NCI-H1092 (cell line): ENCODE measurements around the gene DLX1.

Experiments used
- DNase-seq: peaks from one replicate; lab custom pipeline; 2025; lab: John Stamatoyannopoulos, UW

DLX1 gene

DNA sequence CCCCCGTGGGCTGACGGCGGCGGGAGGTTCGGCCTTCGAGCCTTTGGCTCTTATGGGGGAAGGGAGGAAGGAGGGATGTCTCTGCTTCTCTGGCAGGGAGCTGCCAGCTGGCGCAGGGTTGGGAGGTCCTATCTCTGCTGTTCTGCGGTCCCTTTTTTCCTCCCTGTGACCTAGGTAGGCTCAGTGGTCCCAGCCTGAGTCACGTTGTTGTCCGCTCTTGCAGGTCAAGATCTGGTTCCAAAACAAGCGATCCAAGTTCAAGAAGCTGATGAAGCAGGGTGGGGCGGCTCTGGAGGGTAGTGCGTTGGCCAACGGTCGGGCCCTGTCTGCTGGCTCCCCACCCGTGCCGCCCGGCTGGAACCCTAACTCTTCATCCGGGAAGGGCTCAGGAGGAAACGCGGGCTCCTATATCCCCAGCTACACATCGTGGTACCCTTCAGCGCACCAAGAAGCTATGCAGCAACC lies 2.5 kb downstream of the DLX1 start:
- DNase-seq = no peak

DNA sequence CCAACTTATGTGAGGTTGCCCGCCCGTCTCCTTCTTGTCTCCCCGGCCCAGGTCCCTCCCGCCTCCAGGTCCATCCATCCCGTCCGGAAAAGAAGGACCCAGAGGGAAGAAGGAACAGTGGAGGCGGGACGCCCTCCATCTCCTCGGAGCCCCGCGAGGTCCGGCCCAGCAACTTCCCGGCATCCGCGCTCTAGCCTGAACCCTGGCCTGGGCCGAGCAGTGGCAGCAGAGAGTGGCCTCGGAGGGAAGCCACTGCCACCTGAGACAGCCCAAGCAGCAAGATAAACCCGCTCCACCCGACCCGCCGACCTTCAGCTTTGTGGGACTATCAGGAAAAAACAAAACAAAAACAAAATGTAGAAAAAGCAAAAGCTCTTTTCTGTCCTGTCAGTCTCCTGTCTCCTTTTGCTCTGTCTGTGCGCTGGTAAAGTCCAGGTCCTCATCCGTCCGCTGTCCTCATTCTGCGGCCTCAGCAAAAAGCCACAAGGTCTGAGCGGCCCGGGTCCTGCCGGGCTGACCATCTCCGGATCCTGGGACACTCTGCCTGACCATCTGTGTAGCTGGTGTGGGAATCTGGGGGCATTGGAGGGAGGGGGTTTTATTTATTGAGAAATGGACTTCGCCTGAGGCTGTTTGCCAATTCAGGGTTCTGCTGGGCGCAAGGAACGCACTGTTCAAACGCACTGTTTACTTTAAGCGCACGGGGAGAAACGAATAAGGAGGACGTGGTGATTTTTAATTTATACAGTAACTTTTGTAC lies 3.1 kb downstream of the DLX1 start:
- no peak for DNase-seq

DNA sequence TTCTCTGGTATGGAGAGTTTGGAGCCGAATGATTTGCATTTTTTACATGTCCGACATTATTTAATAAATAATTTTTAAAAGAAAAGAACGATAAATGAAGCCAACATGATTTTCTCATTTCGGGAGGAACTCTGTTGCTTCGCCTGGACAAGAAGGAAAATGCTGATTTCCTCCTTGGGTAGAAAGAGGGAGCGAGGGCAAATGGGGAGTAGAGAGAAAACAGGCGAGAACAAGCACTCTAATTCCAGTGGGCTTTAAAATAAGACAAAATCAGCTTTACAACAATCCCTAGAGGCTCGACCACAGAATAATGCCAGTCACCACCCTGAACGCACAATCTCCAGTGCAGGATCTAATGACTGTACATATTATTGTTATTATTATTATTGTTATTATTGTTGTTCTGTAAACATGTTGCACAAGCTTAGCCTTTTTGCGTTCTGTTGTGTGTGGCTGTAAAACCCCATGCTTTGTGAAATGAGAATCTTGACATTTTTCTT lies 3.7 kb downstream of the DLX1 start:
- no peak for DNase-seq

DNA sequence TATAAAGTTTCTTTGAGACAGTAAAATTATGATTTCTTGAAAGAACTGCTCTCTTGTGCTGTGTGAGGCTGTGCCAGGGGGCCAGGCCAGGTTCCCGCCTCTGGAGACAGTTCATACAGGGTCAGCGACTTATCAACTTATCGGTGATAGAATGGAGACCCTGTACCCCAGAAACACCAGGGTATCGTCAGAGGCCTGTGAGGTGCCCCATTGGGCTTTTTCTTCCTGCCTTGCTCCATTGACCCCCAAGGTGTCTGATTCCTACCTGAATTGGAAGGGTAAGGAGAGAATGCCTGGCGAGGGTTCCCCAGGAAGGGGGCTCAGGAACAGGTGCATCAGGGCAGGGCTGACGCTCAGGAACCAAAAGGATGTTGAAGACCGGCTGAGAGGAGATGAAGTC lies 4.3 kb downstream of the DLX1 start:
- no peak for DNase-seq

DNA sequence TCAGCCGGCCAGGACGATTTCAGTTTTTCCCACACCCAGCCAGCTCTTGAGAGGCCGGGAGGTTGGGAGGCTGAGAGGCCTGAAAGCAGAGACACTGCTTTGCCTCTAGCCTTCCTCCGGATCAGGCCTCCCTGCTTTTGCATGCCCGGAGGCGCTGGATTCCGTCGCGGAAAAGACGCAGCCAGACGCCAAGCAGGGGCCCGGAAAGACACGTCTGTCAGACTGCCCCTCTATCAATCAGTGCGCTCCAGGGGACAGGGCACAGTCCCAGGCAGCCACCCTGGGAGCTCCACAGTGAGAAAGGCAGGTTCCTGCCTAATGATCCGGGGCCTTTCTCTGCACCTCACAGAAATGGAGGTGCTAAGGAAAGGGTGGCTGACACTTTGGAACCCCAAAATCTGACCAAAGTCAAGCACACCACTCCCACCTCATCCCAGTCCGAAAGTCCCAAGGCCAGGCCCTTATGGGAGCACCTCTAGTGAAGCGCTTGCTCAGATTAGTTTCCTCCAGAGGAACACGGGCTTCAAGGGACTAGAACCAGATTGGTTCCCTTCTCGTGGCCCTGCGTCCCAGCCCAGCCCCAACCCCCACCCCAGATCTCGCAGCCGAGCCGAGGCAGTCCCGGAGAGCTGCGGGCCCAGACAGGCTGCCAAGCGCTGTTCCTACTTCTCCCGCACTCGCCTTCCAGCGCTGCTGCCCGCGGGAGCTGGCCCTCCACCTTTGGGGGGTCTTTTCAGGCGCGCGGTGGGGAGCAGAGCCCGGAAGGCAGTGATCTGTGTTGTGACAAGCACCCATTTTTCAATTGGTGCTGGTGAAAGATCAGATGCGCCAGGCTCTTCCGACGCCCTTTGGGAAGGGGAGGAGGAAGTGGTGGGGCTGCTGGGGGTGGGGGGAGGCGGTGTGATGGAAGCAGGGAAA lies 5.0 kb downstream of the DLX1 start:
- DNase-seq = no peak

DNA sequence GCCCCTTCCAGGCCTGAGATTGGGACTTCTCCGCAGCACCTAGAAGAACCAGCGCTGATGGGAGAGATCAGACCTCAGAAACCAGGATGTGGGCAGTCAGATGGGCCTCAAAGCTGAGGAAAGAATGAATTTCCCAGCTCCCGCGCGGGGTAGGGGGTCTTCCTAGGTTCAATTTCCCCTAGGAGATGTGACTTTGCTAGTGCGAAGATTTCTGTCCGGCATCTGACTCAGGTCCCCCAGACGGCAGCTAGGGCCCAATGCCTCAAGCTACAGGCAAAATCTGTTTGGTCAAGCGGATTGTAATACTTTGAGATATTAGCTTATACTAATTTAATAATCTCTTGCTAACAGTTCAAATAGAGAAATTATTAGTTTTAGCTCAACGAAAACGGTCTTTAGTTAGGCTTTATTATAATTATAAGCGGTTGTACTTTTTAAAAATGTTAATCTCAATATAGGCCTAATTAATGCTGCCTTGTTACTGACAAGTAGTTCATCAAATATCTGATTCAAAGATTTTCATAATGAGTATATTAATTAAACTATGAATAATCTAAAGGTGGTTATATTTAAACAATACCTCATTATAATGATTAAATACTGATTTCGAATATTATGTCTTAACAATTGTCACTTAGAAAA lies 5.8 kb downstream of the DLX1 start:
- no peak for DNase-seq

DNA sequence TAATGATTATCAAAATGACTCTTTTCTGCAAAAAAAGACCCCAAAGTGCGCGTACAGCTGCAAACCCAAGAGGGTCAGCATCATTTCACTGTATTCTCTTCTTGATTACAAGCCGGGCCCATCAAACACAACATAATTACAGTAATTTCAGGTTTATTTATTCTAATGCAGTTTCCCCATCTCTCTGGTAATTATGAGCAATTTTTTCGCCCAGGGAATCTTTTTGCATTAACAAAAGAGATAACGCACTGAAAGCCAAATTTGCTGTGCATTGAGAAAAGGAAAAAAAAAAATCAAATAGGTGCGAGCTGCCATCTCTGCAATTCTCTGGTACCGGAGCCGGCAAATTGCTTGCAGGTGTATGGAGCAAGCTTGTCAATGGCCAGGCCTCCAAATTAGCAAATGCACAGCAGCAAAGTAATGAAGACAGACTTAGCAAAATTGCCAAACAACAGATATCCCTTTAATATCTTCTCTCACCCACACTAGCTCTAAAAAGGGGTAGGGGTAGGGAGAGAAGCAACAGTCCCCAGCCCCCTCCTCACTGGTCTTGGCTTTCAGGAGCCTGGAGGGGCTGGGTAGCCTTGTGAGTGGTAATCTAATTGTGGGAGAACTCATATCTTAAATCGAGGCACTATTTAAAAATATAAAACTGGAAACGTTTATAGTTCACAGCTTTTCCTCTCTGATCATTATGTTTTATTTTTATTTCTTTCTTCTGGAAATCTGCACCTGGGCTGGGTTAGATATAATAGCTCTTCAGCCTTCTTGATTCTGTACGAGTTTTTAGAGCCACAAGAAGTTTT lies 6.7 kb downstream of the DLX1 start:
- no peak for DNase-seq

DNA sequence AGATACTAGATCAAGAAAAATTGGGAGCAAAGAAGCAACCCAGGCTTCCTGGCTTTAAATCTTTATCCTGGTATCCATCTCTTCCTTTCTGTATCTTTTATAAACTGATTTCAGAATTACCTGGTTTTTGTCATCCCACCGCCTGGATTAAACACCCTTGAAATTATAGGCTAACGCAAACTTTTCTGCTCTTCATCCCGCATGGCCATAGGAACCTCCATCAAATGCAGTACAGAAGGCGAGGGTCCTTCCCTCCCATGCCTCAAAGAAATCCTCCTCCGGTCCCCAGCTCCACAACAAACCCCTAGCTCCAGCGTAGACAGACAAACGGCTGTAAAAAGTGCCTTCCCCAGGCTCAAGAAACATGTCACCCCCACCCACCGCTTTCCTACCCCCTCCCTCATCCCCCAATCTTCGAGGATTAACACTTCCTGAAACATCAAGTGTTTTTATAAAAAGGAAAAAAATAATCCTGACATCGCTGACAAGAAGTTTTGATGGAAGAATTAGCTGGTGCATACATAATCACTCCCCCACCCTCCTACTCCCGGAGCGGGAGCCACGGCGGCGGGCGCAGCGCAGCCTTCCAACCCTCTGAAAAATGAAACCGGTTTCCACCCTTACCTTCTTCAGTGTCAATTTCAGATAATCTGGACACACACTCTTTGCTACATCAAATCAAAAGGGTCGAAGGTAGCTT lies 7.6 kb downstream of the DLX1 start:
- DNase-seq = no peak

DNA sequence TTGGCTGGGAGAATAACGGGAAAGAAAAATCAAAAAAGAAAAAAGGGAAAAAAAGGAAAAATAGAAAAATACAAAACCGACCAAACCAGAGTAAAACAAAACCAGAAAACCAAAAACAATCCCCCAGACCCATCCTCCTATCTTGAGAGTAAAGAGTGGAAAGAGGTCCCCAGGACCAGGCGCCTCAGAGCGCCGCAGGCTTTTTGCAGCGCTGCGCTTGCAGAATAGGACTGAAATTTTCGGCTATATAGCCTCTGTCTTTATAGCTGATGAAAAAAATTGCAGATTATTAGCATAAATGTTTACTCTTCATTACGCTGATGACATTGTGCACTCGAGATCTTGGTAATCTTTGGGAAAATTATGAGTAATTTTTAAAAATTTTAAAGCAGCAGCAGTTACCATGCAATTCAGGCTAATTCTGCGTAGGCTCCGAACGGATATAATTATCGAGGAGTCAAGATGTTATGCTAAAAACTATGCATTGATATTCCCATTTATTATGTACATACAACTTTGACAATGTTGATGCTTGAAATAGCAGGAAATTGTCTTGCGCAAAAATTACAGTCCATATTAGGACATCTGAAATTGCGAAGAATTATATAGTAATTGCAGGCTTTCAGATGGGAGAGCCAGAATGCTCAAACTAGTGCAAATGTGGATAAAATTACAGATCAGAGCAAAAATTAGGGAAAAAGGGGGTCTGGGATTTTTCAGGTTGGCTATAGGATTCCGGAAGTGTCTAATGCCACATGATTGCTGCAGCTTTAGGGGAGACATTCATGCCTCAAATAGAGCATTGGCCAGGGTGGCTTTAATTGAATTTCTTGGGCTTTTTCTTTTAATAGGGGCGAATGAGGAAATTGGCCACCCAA lies 8.3 kb downstream of the DLX1 start:
- no peak for DNase-seq

DNA sequence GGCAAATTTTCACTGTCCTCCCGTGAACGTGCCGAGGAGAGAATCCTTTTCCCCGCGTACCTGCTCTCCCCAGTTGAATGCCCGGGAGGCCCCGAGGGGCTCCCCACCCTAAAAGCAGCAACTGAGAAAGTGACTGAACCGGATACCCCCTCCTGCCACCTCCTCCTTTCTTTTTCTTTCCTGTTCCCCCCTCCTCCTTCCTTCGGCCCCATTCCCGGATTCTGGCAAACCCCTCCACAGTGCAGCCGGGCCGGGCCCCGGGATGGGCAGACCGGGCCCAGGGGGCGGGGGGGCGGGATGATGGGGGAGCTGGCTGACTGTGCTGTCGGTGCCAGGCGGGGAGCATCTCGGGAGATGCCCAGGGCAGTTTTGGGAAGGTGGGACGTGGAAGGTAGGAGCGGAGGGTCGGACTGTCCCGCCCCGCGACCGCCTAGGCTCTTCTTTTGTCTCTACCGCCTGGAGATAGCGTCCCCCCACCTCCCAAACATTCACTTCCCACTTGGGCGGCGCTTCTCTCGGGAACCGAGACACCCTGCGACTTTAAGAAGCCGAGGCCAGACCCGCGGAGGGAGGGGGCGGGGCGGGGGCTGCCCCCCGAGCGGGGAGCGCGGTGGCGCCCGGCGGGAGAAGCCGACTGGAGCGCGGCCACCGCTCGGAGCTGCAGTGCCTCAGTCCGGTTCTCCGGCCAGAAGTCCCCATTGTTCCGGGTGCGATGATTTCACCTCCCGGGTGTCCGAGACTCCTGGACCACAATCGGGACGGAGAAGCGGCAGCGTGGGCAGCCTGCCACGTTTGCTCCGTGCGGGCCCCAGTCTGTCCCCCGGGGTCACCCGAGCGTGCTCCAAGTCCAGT lies 9.2 kb downstream of the DLX1 start:
- no peak for DNase-seq

DNA sequence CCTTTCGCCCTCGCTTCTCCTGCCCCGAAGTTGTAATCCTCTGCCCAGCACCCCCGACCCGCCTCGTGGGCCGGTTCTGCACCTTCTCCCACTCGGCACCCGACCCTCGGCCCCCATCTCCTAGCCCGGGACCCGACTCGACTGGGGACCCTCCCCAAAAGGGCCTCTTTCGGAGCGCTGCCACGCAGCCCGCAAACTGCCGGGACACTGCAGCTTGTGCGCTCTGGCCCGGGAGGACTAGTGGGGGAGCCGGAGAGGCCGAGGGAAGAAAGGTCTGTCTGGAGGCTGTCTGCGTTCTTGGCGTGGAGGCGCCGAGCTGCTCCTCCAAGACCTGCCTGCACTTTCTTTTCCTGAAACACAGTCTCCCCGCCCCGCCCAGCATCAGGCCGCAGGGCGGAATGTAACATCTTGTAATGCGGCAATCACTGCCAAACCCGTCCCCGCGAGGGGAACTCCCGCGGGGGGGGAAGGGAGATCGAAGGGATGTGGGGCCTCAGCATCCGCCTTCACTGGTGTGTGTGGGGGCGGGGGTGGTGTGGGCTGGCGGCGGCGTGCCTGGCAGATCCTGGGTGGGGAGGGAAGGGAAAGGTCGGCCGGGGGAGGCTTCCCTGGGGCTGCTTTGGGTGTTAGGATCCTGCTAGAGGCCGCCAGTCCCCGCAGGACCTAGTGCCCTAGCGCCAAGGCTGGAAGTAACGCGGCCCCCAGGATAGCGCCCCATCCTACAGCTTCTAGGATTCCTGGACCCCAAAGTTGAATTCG lies 10.0 kb downstream of the DLX1 start:
- no peak for DNase-seq

DNA sequence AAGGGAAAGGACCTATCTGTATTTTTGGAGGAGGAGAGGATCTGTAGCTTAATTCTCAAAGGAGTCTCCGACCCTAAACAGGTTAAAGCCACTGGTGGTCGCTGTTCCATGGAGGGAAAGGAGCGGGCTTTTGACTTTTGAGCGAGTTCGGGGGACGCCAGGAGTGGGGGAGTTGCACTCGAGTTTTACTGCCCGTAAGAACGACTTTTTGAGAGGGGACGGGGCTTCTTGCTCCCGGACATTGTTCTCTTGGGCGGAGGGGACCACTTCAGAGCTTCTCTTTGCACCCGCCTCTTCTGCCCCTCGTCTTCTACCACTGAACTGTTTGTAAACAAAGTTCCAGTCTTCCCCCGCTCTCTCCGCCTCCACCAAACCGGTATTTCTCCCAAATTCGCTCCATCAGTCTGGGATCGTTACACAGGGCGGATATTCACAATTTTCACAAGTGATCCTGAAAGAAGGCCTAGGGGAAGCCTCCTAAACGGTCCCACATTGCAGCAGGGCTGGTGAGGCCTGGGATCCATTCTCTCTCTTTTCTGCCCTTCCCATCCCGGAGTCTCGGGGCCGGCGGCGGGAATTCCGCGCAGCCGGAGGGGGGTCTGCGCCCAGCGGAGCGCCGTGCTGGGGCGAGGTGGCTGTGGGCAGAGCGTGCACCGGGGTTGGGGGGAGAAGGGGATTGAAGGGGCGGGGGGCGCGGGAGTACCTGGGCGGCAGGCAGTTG lies 10.8 kb downstream of the DLX1 start:
- DNase-seq = no peak

DNA sequence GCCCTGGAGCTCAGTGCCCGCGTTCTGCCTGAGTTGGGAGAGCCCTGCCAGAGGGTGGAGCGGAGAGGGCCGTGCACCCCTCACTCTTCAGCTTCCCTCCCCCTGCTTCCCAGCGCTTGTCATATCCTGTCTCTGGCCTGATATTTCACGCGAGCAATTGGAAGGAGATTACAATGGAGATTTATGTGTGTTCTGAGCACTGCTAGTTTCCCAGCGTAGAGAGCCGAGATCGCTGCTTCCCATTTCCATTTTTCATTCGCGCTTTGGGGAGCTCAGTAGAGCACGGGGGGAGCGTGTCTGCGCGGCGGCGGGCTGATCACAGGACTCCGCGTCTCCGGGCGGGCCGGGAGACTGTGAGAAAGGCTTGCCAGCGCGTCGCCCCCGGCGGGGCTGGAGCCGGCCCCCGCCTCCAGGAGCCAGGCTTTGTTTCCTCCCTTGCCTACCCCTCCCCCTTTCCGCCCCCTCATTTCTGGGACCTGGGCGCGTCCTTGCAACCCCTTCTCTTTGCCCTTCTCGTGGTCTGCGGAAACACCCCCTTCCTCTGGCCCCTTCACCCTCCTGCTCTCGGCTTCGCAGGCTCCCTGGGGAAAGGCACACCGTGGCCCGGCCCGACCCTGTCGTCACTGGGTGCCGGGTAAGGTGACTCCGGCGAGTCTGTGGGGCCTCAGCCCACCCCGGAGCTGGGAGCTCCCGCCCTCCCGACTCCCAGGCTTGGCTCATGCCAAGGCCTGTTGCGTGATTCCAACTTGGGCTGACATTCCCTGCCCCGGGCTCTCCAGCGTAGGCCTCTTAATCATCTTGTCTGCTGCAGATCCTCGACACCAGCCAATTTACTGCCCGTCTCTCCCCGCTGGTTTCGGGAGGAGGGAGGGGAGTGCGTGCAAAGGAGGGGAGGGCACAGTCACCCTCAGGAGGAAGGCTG lies 11.6 kb downstream of the DLX1 start:
- peak; percentile 40 for DNase-seq

DNA sequence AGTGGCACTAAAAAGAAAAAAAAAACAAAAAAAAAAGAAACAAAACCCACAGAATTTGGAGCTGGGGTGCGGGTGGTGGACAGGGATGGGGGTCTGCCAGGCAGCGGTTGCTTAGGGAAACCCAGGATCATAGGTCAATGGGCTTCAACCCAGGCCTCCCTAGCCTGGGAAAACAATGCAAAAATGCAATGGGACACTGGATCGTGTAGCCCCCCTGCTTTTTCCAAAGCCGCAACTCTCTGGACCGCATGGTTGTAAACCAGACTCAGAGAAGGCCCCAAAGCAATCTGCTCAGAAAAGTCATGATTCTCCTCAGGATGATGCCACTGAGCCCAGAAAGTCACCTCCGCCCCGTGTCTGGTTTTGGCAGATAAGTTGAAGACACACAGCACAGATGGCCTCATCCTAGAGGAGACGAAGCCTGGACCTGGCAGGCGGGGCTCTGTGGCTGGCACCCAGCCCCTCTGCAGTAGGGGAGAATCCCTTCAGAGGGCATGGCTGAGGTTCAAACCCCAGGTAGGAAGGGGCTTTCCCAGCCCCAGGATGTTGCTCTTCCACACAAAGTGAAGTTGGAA lies 12.3 kb downstream of the DLX1 start:
- DNase-seq = no peak

DNA sequence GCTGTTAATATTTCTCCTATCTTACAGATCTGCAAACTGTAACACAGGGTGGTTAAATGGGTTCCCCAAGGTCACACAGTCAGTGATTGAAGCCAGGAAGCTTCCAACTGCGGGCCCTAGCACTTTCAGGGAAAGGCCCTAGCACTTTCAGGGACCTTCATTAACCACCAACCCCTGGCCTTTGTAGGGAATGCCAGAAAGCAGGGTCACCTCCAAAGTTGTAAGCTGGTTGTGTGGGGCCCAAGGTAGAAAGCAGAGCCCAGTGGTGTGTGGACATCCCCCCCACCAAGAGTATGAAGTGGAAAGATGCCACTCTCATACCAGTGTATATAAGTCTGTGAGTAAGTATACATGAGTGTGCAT lies 13.0 kb downstream of the DLX1 start:
- no peak for DNase-seq
